ENCODE data around the gene APCDD1L.

DNA sequence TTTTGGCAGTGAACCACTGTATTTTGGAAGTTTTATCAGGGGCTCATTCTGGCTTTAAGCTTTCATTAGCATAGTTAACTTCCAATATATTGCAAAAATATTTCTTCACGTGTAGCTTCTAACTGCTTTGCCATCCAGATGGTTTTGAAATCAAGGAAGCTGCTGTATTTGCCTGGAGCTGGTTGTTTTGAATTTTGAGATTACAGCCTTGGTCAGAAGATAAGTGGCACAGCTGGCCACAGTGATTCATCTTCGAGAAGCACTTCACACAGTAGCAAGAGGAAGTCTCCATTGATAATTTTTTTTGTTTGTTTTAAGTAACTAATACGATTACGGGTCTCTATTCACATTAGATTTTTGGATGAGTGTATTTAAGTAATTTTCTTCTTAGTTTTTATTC is 3.8 kb downstream of the APCDD1L start:
- TF ChIP-seq POLR2A (IDR thresholded peaks at IDR 0.05) = no peak
- no peak for TF ChIP-seq POLR2AphosphoS5 (IDR thresholded peaks at IDR 0.05)

All from sigmoid colon (tissue), 4 donors.